Measurements from ENCODE around the gene VMP1.

VMP1 gene

DNA sequence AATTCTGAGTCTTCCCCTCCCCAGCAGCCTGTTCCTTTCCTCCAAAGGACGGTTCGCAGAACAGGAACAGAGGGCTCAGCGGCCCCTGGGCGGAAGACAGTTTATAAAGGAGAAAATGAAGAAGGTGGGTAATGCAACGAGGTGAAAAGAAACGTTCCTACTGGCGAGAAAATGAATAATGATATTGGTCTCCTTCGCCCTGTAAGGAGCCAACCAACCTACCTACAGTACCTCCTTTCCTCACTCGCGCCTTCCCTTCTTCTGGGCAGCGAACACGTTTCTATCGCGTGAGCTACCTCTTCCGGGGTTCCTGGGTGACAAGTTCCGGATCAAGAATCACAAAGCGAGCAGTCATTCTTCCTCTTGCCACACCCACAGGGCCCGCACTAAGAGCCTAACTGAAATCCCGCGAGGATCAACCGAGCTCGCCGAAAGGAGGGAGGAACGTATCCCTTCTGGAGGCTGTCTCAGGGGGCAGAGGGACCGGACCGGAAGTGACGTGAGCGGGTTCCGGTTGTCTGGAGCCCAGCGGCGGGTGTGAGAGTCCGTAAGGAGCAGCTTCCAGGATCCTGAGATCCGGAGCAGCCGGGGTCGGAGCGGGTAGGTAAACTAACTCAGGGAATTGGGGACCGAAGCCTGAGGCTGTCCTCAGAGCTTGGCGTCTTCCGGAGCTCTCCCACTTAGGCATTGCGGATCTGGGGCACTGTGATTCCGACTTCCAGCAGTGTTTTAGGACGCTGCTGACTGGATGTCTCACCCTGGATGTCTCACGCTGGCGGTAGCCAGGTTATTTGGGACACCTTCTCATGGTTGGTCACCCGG is at the start of gene VMP1, which contains the start of gene PTRH2:
Gene VMP1 (plus strand): TSS at position 506 of the 822 bp plus-strand sequence. CDS start 23,793 bp downstream, outside the sequence.
Gene PTRH2 (minus strand): TSS at position 282 of the 822 bp plus-strand sequence. CDS start 9,452 bp downstream, outside the sequence.
- DNase-seq = peak; percentile 95

DNA sequence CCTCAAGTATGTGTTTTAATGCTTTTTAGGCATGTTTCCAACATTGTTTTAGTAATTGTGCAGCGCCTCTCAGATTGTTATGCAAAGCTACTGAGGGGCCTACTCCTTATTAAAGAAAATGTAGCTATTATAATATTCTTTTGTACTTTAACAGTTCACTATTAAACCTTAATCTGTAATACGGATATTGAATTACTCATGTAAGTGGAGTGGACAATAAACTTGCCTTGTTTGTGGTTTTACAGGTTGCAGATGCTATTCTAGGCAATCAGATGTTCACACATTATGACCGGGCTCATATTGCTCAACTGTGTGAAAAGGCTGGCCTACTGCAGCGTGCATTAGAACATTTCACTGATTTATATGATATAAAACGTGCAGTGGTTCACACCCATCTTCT is 41.2 kb upstream of the VMP1 start:
- no peak for DNase-seq

DNA sequence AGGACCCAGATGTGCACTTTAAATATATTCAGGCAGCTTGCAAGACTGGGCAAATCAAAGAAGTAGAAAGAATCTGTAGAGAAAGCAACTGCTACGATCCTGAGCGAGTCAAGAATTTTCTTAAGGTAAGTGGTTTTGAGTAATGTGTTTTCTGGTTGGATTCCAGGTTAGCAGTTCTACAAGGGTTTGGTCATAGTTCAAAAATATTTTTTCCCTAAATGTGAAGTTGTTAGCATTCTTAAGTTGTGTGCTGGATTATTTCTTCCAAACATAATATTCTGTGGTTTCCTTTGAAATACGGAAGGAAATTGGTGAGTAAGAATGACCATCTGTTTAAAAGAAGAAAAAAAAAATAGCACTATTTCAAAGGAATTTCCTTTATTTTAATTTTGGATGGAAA is 38.6 kb upstream of the VMP1 start:
- DNase-seq = no peak

DNA sequence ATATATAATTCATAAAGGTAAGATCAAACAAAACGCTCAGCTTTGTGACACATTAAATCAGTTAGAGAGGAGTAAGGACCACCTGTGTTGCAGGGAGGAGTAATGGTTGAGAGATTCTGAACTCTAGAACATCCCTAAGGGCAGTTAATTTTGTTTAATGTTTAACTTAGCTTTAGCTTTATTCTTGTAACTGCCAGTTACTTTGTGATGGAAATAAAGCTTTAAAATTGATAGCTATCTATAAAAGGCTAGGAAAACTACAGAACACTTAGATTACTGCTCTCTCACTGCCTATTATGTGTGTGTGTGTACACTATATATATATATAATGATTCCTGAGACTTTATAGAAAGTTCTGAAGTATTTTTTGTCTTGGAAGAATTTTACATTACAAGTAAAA is 38.0 kb upstream of the VMP1 start:
- no peak for DNase-seq

DNA sequence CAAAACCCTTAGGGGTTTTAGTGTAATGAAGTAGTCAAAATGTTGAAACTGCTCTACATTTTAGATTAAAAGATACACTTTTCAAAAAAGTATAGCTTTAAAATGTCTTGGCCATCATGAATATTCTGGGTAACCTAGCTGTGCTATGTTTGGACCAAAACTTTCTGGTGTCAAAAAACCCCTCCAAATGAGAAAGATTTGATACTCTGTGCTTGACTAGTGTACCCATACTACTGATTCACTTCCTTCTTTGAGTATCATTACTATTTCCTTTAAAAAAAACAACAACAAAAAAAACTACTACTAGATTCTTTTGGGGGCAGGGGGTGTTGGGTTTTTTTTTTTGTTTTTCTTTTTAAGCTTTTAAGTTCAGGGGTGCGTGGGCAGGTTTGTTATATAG is 37.5 kb upstream of the VMP1 start:
- no peak for DNase-seq

DNA sequence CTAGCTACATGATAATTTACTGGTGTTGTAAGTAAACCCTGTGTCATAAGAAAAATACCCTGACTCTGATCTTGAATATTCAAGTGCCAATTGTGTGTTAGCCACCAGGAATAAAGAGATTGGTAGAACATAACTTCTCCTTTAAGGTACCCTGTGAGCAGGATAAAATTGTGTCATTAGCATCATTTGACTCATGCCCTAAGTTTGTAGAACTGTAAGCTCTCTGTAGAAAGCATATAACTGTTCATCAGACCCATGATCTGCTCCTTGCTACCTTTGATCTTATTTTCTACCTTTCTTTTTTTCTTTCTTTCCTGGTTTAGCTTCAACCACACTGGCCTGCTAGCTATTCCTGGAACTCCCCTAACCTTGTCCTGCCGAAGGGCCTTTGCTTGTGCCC is 36.1 kb upstream of the VMP1 start:
- DNase-seq = no peak

DNA sequence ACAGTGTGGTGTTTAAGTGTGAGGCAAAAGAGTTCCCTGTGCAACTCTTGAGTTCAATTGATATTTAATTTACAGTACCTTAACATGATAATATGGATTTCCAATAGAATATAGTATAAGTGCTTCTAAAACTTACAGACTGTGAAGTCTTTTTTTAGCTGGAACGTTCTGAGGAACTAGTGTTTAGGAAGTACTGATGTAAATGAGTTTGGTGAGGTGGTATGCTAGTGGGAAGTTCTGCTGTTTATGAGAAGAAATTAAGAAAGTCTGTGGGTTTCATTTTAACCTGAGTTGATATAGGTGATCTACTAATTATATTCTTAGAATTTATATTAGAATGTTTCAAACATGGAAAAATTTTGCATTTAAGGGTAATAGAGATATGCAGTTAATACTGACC is 32.2 kb upstream of the VMP1 start:
- DNase-seq = no peak

DNA sequence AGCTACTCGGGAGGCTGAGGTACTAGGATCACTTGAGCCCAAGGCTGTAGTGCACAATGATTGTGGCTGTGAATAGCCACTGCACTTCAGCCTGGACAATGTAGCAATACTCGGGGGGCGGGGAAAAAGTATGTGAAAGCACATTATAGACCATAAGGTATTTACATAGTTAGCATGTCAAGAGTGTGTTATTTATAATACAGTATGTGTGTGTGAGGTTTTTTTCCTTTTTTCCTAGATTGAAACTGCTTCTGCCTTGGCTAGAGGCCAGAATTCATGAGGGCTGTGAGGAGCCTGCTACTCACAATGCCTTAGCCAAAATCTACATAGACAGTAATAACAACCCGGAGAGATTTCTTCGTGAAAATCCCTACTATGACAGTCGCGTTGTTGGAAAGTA is 30.7 kb upstream of the VMP1 start:
- DNase-seq = no peak

DNA sequence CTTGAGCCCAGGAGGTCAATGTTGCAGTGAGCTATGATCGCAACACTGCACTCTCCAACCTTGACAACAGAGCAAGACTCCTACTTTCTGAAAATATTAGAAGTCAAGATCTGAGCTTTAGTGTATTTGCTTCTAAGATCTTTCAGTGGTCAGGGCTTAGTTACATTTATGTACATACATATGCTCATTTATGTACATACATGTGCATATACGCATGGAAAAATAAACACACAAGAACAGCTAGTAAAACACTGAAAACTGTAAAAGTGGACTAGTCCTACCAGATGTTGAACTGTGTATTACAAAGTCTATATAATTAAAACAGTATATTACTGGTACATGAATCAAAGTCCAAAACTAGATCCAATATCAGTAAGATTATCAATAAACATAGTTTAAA is 28.5 kb upstream of the VMP1 start:
- no peak for DNase-seq

DNA sequence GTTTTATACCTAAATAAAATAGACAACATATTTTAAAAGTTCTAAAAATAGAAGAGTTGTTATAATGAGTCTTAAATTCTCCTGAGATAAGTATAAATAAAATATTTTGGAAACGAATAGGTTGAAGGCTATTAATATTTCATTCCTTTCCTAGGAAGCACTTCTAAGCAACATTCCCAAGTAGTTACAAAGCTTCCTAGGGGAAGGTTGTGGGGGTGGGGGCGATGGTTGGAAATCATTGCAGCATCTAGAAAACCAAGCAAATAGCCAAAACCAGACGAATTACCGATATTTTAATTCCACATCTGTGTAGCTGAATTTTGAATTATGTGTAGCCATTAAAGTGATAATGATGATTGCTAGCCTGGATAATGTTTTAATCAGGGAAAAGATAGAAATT is 27.1 kb upstream of the VMP1 start:
- no peak for DNase-seq

DNA sequence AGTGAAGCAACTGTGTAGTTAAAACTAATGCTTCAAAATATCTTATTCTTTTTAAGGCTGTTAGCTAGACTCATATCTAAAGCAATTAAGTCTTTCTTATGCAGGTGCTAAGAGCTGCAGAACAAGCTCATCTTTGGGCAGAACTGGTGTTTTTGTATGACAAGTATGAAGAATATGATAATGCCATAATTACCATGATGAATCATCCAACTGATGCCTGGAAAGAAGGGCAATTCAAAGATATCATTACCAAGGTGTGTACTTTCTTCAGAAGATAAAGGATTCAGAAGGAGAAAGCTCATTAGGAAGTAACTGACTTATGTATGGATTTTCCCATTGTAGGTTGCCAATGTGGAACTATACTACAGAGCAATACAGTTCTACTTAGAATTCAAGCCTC is 24.2 kb upstream of the VMP1 start:
- no peak for DNase-seq

DNA sequence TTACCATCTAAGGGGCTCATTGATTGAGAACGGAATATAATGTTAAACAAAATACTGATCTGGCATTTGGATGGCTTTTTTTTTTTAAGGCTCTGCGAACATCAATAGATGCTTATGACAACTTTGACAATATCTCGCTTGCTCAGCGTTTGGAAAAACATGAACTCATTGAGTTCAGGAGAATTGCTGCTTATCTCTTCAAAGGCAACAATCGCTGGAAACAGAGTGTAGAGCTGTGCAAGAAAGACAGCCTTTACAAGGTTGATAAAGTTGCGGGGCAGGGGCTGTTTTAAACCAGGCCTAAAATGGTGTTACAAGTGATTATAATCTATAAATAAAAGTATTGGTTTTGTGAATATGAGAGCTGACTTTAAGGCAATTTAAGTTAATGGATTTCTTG is 22.5 kb upstream of the VMP1 start:
- no peak for DNase-seq

DNA sequence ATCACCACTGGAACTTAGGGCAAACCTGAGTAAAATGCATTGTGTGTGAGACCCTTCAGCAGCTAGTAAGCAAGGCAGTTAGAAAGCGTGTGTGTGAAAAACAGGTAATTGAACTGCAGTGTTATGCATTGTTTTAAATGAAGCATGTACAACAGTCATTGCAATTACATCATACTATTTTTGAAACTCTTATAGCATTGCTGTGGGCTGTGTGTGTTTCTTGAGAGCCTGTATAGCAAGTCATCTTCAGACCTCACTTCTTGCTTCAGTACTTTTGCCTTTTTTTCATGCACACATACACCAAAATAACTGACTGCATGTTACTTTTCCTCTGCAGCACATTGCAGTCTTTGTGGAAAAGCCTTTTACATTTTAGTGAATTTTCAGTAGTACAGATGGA is 19.4 kb upstream of the VMP1 start:
- DNase-seq = no peak

DNA sequence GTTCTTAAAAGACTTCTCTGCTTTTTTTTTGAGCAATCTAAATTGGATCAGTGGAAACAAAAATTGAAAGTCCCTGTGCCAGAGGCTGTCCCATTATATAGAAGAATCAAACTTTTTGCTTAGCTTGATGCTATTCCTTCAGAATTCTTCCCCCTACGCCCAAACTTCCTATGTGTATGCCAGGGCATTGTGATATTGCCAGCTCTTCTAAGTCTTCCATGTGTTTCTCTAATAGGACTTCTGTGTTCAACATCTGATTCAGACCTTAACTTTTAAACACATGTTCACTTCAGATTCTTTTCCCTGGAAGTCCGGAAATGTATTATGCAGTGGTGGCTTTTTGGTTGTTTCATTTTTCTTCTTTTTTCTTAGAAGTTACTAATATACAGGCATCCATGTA is 19.0 kb upstream of the VMP1 start:
- DNase-seq = no peak

DNA sequence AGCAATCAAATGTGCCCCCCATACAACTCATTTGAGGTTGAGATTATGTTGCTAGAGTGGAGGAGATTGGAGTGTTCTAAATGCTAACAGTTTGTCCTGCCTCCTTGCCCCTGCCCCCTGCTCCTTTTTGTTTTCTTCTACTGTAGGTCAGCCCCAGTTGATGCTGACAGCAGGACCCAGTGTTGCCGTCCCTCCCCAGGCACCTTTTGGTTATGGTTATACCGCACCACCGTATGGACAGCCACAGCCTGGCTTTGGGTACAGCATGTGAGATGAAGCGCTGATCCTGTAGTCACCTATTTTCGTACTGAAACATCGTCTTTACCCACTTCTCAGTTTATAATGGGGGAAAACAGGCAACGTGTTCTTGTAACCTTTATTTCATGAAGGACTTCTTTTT is 13.9 kb upstream of the VMP1 start:
- no peak for DNase-seq

DNA sequence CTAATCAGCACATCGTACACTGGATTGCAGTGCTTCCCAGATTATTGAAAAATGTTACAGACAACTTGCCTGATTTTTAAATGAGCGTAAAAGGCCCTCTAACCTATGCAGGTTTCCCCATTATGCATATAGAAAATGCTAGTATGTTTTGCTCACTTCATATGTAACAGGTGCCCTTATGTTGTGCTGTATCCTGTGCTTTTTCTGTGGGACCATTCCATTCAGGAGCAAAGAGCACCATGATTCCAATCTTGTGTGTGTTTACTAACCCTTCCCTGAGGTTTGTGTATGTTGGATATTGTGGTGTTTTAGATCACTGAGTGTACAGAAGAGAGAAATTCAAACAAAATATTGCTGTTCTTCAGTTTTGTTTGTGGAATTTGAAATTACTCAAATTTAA is 13.1 kb upstream of the VMP1 start:
- no peak for DNase-seq

DNA sequence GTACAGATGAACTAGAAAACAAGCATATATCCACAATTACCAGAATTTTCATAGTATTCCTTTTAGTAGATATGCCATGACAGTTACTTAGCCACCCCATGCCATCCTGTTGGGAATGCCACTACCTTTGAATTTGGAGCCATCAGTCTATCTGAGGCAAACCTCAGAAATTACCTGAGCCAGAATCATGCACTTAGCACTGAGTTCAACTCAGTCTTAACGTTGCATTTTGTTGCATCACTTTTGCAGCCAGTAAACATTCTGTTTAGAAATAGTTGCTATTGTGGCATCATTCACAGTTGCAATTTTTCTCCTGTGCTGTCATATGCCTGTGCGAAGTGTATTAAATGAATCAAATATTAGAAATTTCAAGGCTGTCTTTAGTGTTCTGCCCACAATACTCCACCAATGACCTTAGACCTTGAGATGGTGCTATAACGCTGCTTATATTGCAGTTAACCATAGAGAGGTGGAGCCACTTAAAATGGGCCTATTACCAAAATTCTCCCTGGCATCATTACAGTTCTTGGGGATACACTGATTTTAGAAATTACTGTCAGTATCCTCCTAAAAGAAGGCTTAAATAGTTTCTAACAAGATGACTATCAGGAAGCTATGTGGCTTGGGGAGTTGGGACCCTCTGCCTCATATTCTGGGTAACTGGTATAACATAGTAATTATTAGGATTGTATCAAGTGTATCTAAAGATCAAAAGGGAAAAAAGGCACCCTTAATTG is 11.3 kb upstream of the VMP1 start:
- no peak for DNase-seq

DNA sequence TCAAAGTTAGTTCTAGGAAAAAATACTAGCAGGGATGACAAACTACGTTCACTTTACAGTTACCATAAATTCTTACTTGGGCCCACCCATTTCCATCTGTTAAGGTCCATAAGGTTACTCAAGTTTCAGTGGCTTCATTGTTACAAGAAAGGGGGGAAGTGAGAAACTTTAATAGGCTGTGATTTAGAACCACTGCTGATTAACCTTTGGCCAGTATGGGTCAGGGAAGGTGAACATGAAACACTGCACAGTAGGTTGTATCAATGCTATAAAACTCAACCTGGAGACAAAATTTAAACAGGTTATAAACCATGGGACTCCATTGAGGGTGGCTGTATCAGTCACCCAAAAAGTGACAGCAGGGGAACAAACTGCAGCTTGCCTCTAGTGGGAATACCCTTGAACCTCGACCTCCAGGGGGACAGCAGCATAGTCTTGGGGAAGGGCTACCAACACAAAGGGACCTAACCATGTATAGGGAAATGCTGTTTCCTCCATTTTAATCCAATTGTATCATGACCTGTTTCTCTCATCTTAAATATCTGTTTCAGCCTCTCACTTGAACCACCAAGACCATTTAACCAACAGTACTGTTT is 10.7 kb upstream of the VMP1 start:
- no peak for DNase-seq

DNA sequence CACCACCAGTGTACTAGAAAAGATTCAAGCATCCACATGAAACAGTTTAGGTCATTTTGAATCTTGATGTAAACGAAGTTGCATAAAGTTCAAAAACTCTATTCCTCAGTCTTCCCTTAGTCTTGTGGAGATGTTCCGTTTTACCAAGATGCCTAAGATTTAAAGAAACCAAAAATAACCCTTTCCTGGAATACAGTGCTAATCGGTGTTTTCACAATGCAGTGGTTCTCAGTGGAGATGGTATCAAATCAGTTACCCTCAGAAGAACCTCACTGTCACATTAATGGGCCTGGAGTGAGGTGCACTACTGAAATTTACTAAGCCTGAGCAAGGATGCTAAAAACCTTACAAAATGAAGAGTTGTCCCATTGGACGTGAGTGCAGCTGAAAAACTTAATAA is 9.3 kb upstream of the VMP1 start:
- DNase-seq = no peak

DNA sequence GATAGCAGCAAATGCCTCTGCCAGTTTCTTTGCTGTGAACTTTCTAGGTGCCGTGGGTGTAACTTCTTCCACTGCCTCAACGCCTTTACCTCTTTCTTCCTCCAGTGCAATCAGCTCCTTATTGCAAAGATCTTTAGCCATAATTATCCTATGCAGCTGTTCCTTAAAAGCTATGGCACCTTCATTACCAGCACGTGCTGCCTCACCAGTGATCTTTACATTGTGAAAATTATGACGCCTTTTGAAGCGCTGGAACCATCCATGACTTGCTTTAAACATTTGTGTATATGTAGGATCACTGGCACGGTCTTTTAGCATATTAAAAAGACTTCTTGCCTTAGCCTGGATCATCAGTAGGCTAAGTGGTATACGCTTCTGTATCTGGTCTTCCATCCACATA is 8.2 kb upstream of the VMP1 start:
- no peak for DNase-seq

DNA sequence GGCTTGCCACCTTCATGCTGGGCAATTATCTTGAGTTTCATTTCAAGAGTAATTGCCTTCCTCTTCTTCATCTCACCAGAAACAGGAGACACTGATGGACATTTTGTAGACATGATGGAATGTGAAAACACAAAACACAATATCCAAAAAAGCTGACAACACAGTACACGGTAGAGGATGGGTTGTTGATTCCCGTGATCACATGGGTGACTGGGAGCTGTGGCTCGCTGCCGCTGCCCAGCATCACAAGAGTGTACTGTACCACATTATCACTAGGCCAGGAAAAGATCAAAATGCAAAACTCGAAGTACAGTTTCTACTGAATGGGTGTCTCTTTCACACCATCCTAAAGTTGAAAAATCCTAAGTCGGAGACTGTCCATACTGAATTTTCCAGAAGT is 7.7 kb upstream of the VMP1 start:
- DNase-seq = no peak

DNA sequence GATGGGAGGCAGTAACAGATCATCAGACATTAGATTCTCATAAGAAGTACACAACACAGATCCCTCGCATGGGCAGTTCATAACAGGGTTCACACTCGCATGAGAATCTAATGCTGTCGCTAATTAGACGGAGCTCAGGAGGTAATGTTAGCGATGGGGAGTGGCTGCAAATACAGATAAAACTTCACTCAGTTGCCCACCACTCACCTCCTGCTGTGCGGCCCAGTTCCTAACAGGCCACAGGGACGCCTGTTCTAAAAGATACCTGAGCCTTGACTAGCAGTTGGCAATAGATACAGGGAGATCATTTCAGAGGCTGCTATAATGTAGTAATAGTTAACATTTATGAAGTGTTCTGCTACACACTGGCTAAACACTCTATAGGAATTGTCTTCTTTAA is 5.2 kb upstream of the VMP1 start:
- no peak for DNase-seq

DNA sequence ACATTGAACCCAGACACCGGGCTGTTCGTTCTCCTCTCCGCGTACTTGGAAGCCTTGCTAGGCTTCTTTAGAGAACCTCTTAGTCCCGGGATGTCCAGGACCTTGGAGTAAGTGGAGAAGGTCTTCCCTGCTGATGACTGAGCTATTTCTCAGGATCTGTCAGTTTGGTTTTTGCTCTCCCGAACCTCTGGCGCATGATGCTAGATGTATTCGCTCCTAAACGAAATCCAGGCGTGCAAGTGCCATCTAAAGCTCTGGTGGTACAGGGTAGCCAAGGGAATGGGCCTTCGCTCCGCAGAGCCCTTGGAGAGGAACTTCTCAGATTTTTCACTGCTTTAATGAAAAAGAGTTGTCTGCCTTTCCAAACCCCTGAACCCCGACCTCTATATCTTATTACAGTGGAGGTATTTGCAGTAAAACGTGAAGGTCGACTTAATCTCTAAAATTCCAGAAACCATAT is 547 bp downstream of the VMP1 start:
- DNase-seq = no peak

DNA sequence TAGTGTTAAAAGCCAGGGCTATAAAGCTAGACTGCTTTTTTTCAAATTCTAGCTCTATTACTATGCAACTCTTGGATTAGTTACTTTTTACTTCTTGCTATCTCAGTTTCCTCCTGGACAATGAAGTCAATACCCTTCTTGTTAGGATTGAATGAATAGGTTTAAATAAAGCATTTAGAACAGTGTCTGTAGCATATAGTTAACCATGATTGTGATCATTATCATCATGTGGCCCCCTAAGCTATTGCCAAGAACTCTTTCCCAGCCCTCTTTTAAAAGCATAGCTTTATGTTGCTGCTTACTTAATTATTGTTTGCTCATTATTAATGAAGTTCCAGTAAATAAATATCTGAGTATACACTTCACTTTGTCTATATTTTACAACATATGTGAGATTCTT is 4.5 kb downstream of the VMP1 start:
- DNase-seq = no peak

All from stimulated activated CD8-positive, alpha-beta memory T cell treated with anti-CD3 and anti-CD28 coated beads, Interleukin-4, amount 100 ng/mL, for 48 hours (primary cell).